Activated CD4-positive, alpha-beta T cell treated with anti-CD3 and anti-CD28 coated beads for 48 hours (primary cell): Measurements from ENCODE around the gene SUCLG1.
"Not testable (repeated sequence)": the region's sequence is repeated elsewhere in the genome, so short reads cannot be mapped to it uniquely, and the experiment has no call there.

Experiments used
- DNase-seq: peaks from one replicate; pipeline ENCODE4 v3.0.0-alpha.2; 2020

The SUCLG1 gene

GRCh38 chr2:84417453-84418145 is 41.5 kb downstream of the SUCLG1 start:
- no peak for DNase-seq

DNA sequence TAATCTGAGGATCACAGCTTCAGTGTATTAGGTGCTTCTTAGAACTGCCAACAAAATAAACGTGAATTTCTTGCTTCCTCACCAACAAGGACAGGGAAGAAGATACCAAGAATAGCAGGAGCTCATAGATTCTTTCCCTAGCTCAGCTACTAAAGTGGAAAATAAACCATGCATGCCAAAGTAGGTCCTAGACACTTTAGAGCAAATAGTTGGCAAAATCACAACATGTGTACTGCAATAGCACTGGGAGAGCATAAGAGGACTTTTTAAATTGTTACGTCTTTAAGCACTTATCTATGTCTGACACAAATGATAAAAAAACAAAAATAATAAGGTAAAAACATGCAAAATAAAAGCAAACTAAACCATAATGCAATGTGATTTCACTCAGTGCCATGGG is 49.5 kb downstream of the SUCLG1 start:
- DNase-seq: no peak

GRCh38 chr2:84402111-84402510 is 57.0 kb downstream of the SUCLG1 start:
- not testable (repeated sequence) for DNase-seq

DNA sequence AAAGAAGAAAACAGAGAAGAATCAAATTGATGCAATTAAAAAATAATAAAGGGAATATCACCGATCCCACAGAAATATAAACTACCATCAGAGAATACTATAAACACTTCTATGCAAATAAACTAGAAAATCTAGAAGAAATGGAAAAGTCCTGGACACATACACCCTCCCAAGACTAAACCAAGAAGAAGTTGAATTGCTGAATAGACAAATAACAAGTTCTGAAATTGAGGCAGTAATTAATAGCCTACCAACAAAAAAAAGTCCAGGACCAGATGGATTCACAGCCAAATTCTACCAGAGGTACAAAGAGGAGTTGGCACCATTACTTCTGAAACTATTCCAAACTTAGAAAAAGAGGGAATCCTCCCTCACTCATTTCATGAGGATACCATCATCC is 59.2 kb downstream of the SUCLG1 start:
- not testable (repeated sequence) for DNase-seq

GRCh38 chr2:84395820-84396219 is 63.3 kb downstream of the SUCLG1 start:
- no peak for DNase-seq

- no peak for DNase-seq
Observed at GRCh38 chr2:84394628-84395027, 64.5 kb downstream of the SUCLG1 start.

- no peak for DNase-seq
Observed at GRCh38 chr2:84393829-84394228, 65.3 kb downstream of the SUCLG1 start.

DNA sequence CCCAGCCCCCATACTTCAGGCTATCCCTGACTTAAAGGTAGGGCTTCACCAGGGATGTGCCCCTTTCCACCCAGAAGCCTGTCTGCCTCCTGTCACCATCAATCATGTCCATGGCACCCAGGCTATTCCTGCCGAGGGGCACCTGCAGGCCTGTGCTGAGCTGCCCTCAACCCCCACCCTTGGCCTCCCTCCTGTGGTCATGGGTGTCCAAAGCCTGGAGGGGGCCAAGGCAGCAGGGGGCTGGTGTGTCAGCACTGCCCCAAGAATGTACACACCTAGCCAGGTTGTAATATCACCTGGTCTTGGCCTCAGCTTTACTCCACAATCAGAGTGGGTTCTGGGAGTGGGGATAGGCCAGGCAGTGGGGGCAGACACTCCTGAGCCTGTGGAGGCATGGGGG is 69.3 kb downstream of the SUCLG1 start:
- no peak for DNase-seq

DNA sequence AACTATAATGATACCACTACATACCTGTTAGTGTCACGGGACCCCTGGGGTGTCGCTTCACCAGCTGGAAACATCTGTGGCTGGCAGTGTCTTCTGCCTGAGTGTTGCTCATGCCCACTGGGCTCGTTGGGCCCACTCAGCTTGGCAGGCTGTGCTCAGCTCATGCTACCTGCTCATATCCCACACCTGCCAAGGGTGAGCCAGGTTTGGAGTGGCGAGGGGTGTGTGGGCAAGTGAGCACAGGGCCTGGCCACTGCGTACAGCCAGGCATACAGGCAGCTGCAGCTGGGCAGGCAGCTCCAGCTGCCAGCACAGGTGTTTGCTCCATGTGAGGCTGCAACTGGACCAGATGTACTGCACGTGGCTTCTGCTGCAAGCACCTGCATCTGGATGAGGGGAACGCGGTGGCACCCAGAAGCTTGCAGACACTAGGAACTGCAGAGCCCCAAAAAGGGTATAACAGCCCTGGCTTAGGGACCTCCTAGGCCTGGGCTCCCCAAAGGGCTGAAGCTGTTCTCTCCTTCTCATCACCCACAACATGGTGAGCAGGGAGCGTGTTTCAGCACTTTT is 70.1 kb downstream of the SUCLG1 start:
- DNase-seq: no peak

- no peak for DNase-seq
Observed at GRCh38 chr2:84388133-84388532, 70.9 kb downstream of the SUCLG1 start.

DNA sequence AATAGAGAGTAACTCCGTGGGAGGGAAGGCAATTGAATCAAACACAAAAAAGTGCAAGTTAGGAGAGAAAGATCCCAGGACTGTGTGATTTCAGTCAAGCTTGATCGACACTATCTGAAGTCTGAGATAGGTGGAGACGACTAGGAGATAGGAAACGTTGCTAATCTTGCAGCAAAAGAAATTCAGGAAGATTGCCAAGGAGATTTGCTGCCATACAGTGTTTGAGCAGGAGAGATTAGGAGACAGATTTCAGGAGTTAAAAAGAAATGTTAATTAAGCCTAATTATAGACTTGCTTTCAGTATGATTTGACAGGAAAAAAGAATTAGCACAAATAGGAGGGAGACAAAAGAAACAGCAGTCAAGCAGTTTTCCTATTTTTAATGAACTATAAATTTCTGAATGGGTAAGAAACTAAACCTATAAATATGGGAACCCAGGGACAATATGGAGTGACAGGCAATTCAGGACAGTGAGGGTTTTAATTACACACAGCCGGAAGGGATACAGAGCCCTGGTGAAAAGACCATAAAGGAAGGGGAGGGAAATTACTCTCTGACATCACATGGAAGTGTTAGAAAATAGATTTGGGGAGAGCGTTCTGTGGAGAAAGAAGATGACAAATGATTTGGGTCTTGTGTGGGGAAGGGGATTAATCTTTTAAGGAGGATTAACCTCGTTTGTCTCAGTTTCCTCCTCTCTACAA is 72.6 kb downstream of the SUCLG1 start:
- DNase-seq: no peak

DNA sequence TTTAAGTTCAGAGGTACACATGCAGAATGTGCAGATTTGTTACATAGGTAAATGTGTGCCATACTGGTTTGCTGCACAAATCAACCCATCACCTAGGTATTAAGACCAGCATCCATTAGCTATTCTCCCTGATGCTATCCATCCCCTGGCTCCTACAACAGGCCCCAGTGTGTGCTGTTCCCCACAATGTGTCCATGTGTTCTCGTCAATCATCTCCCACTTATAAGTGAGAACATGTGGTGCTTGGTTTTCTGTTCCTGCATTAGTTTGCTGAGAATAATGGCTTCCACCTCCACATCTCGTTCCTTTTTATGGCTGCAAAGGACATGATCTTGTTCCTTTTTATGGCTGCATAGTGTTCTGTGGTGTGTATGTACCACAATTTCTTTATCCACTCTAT is 75.8 kb downstream of the SUCLG1 start:
- no peak for DNase-seq

DNA sequence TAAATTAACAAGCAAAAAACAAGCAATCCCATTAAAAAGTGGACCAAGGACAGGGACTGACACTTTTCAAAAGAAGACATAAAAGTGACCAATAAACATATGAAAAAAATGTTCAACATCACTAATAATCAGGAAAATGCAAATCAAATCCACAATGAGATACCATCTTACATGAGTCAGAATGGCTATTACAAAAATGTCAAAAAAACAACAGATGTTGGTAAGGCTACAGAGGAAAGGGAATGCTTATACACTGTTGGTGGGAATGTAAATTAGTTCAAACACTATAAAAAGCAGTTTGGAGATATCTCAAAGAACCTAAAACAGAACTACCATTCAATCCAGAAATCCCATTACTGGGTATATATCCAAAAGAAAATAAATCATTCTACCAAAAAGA is 78.2 kb downstream of the SUCLG1 start:
- no peak for DNase-seq

GRCh38 chr2:84378960-84379359 is 80.1 kb downstream of the SUCLG1 start:
- no peak for DNase-seq

- DNase-seq: no peak
Observed at GRCh38 chr2:84375020-84375419, 84.1 kb downstream of the SUCLG1 start.

- no peak for DNase-seq
Observed at GRCh38 chr2:84373866-84374265, 85.2 kb downstream of the SUCLG1 start.
